ENCODE results near the gene RFX4.

DNA sequence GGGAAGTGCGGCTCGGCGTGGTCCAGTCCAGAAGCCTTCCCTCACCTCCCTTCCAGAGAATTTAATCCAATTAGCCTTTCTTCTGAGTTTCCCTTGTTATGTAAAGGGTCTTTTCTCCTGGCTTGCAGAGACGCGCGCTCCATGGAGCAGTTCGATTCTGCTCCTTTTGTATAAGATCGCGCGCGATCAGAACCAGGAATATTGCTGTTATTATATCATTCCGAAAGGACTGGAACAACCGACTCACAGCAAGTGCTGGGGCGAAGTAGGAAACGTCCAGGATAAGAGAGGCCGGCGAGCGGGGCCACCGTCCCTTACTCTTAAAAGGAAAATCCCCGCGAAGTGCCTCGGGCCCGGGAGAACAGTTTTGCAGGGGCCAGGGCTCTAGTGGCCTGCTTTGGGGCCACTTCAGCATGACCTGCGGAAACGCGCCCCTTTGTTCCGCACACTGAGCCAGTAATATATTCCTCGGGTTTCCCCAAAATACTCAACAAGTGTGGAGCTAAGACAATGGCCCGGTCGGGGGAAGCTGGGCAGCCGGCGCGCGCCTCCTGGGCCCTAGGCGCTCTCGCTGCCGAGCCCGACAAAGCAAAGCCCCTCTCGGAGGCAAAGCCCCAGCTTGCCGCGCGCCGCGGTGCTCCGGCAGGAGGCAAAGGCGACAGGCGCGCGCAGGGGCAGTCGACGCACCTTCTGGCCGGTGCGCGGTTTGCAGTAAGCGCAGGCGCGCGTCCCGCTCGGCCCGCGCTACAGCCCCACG lies 2.9 kb downstream of the RFX4 start:
- no peak for TF ChIP-seq RAD21 (conservative IDR thresholded peaks at IDR 0.05 in 1 of 2, IDR thresholded peaks at IDR 0.05 in 1 of 2)
- no peak for TF ChIP-seq CHD4 (IDR thresholded peaks at IDR 0.05; ENCODE audit: borderline replicate concordance)
- no peak for TF ChIP-seq RCOR1 (IDR thresholded peaks at IDR 0.05; ENCODE audit: low read depth, low read length)
- TF ChIP-seq EP300 (IDR thresholded peaks at IDR 0.05), result no peak

Data from A549 (cell line).